AG04449 (cell line): ENCODE results near the gene DNAH1.
"Not testable (repeated sequence)": the region's sequence is repeated elsewhere in the genome, so short reads cannot be mapped to it uniquely, and the experiment has no call there.

ENCODE experiments used
- CTCF ChIA-PET: fragments of 350-600 bp; formaldehyde crosslinking; extraction: SDS; loops from one replicate; lab custom pipeline; 2021; ENCODE audit warnings: antibody characterized with exemption; lab: Yijun Ruan, JAX
- POLR2A ChIA-PET: fragments of 400-600, 350-600 bp; formaldehyde crosslinking; extraction: SDS; loops from one replicate; lab custom pipeline; 2020; ENCODE audit warnings: antibody characterized with exemption, inconsistent platforms; lab: Yijun Ruan, JAX
- DNase-seq: peaks from one replicate; pipeline ENCODE4 v3.0.0-alpha.2; 2010; ENCODE audit warnings: low read depth, low spot score
- H3K4me3 ChIP-seq: 2 replicates; pipeline ENCODE4 v1.5.1; 2011; ENCODE audit warnings: low read depth, mild to moderate bottlenecking, control low read depth, low read length
- CTCF ChIP-seq: IDR thresholded peaks from one replicate; pipeline ENCODE4 v1.5.1; 2011; ENCODE audit warnings: mild to moderate bottlenecking, moderate library complexity, low read length, control low read depth, inconsistent platforms; ENCODE audit not compliant: insufficient read depth; ENCODE audit errors: missing control alignments

The DNAH1 gene

GRCh38 chr3:52315977-52316764, at the start of gene DNAH1:
Gene DNAH1, plus strand, starts transcription at chr3:52316319. Its CDS starts 6,124 bp downstream, at chr3:52322443.
- ChIA-PET CTCF (interaction anchor here (1.2 to 1.9 kb wide), 2 partner anchors 23 to 96 kb away, joined by 6 to 8 read pairs; no protein-coding TSS in a partner anchor), POLR2A (no interaction called here)
- H3K4me3 ChIP-seq: no peak within 1 kb of the TSS
- TF ChIP-seq CTCF: no peak
- no peak for DNase-seq

GRCh38 chr3:52268036-52268435, 48.1 kb upstream of the DNAH1 start:
- ChIA-PET POLR2A (no interaction called here), CTCF (interaction anchor here (0.9 kb wide), 1 partner anchor 11 kb away, joined by 3 read pairs; the partner anchor contains the start of gene WDR82)
- no peak for TF ChIP-seq CTCF
- H3K4me3 ChIP-seq: no peak overlapping the region
- DNase-seq: no peak

- CTCF ChIA-PET: interaction anchor here (1.0 to 3.7 kb wide), 2 partner anchors 8 to 69 kb away, joined by 3 to 19 read pairs; no protein-coding TSS in a partner anchor
- TF ChIP-seq CTCF: no peak
- POLR2A ChIA-PET: no interaction called here
- DNase-seq: no peak
- no peak overlapping the region for H3K4me3 ChIP-seq
These were observed 46.3 kb upstream of the DNAH1 start for GRCh38 chr3:52269776-52270175.

- ChIA-PET CTCF (interaction anchor here (1.0 to 3.7 kb wide), 3 partner anchors 9 to 68 kb away, joined by 3 to 19 read pairs (median 7); no protein-coding TSS in a partner anchor), POLR2A (interaction anchor here (1.0 kb wide), 1 partner anchor 22 kb away, joined by 4 read pairs; no protein-coding TSS in a partner anchor)
- no peak for DNase-seq
- no peak for TF ChIP-seq CTCF
- H3K4me3 ChIP-seq: no peak overlapping the region
These were observed 45.8 kb upstream of the DNAH1 start for GRCh38 chr3:52270252-52270754.

GRCh38 chr3:52272172-52272571, 43.9 kb upstream of the DNAH1 start:
- CTCF ChIA-PET: interaction anchor here (1.0 to 3.7 kb wide), 3 partner anchors 11 to 67 kb away, joined by 4 to 19 read pairs (median 7); no protein-coding TSS in a partner anchor
- DNase-seq, H3K4me3 ChIP-seq, POLR2A ChIA-PET: not testable (repeated sequence)

- POLR2A ChIA-PET: no interaction called here
- TF ChIP-seq CTCF: no peak
- CTCF ChIA-PET: interaction anchor here (1.0 to 3.7 kb wide), 3 partner anchors 12 to 66 kb away, joined by 4 to 19 read pairs (median 7); no protein-coding TSS in a partner anchor
- no peak for DNase-seq
- no peak overlapping the region for H3K4me3 ChIP-seq
These were observed 43.3 kb upstream of the DNAH1 start for GRCh38 chr3:52272831-52273230.

GRCh38 chr3:52274781-52275180, 41.3 kb upstream of the DNAH1 start:
- CTCF ChIA-PET: interaction anchor here (1.5 kb wide), 1 partner anchor 39 kb away, joined by 4 read pairs; no protein-coding TSS in a partner anchor
- DNase-seq, POLR2A ChIA-PET, H3K4me3 ChIP-seq: not testable (repeated sequence)
